ENCODE measurements around the gene QRFPR.

GRCh38 chr4:121340247-121340646, 40.6 kb downstream of the QRFPR start:
- TF ChIP-seq CTCF (IDR thresholded peaks at IDR 0.05; ENCODE audit: insufficient read depth, low read length, poor library complexity, severe bottlenecking) = no peak
- no peak for TF ChIP-seq EZH2phosphoT487 (conservative IDR thresholded peaks at IDR 0.05; ENCODE audit: low read length)

All from SU-DHL-6 (cell line).